NCI-H510A (cell line): ENCODE results near the gene SNX6.
"Not testable (repeated sequence)": the region's sequence is repeated elsewhere in the genome, so short reads cannot be mapped to it uniquely, and the experiment has no call there.

Experiments
- DNase-seq: peaks from one replicate; lab custom pipeline; 2025; lab: John Stamatoyannopoulos, UW

SNX6 gene

DNA sequence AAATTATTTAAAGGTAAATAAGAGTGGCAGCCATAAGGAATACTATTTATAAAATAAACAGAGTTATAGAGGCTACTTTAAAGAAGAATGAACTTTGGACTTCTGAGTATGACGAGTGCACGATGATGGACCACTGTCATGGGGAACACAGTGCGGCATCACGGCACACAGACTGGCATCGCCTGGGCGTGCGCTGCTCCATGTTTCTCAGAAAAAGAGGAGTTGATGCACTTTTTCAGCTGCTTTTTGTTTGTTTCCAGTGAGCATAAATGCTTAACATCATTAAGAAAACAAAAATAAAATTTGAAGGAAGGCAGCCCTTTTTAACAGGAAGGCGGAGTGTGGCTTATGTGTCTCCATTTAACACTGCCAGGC is 67.2 kb downstream of the SNX6 start:
- no peak for DNase-seq

DNA sequence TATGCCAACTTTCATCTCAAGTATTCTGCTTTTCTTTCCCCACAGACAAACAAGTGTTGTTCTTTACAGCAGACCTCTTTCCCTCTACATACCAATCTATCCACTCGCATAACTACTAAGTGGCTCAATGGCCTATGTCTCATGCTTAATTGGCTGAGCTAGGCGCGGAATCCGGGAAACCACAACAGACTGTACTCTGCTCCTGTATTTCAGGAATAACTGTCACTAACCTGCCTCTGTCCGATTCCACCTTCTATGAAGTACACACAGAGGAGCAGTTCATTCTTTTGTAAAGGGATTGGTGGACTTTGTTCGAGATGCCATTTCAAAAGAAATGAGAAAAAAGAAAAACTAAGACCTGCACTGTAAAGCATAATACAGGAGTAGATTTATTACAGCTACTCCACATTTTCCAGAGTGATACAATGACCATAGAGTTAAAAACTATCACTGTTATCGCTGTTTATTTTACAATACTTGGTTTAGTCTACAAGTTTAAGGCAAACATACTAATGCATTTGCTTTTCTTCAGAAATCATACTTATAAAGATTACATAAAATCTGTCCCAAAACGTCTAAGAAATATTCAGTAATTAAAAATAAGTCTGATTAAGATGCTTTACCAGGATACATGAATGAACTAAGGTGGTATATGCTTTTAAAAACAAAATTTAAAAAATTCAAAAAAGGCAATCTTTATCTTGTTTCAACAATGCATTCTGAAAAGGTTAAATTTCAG is 67.7 kb downstream of the SNX6 start:
- not testable (repeated sequence) for DNase-seq

DNA sequence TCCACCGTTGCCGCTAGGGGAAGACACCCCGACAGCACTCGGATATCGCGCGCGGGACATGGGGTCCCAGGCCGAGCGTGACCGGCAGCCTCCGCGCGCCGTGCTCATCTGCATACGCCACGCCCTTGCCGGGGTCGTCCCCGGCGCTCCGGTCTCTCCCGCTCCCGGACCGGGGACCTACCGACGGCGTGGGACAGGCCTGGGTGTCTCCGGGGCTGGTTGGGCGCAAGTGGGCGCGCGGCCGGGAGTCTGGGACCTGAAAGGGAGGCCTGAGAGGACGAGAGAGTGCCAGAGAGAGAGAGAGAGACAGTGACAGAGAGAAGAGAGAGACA is 73.5 kb downstream of the SNX6 start:
- not testable (repeated sequence) for DNase-seq

DNA sequence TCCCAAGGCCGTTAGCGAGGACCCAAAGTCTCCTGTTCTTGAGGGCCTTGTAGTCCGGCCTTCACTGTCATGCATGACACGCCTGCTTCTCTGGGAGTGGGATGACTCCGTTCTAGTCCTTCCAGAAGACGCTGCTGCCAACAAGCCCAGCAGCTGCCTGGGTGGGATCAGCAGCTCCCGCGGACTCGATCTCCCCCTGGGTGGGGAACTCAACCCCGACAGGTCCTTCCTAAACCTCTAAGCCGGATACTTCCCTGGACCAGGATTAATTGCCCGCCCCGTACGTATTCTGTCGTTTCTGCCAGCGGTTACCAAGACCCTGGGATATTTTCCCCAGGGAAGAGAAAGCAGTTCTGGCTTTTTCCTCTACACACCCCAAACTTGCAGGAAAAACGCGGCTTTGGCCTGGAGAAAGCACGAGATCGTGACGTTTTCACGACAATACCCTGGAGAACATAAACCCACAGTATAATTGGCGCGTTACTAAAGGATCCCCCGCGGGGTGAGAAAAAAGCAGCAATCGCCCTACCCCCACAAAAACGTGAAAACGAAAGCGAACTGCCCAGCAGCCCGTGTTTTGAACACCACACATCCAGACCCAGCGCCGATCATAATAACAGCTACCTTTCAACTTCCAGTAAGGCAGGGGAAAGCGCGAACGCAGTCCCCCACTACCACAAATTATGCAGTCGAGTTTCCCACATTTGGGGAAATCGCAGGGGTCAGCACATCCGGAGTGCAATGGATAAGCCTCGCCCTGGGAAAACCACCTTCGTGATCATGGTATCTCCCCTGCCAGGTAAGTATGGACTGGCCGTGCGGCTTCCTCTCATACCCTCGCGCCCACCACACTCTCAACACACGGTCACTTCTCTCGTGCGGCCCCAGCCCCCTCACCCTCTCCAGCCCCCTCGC is 74.1 kb downstream of the SNX6 start:
- not testable (repeated sequence) for DNase-seq

DNA sequence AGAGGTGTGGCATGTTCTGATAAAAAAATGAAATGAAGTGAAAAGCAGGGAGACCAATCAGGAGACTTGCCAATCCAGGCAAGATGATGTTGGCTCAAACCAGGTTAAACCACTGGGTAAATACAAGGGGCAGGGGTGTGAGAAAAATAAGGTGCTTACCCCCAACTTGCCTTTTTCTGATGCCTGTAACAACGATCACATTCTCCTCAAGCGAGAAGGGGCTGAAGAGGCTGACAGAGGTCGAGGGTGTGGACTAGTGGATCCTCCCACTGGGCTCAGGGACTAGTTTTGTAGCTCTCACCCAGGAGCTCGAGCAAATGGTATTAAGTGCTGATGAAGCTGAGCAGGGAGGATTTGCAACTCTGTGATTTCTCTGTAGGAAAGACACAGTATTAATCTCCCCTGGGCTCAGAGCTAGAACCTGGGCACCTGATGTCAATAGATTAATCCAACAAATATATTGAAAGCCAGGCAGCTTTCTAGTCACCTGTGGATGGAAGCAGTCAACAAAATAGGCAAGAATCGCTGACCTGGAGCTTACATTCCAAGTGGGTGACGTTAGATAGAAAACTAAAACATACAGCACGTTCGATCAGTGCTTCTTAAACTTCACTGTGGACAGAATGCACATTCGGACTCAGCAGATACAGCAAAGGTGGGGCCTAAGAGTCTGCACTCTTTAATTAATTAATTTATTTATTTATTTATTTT is 75.3 kb downstream of the SNX6 start:
- DNase-seq: no peak

DNA sequence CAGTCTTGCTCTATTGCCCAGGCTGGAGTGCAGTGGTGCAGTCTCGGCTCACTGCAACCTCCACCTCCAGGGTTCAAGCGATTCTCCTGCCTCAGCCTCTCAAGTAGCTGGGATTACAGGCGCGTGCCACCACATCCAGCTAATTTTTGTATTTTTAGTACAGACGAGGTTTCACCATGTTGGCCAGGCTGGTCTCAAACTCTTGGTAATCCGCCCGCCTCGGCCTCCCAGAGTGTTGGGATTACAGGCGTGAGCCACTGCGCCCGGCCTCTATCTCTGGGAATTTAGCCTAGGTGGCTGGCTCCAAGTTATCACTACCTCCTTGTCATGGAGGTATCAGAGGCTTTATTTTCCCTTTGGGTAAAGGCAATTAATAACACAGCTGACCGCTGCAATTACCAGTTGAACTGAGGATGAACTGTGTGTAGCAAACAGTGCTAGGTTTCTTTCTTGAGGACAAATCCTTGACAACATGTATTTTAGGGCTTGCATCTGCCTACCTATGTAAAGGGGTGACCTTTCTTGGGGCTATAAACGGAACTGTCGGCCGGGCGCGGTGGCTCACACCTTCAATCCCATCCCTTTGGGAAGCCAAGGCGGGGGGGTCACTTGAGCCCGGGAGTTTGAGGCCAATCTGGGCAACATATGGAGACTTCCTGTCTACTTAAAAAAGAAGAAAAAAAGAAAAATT is 80.5 kb downstream of the SNX6 start:
- not testable (repeated sequence) for DNase-seq

DNA sequence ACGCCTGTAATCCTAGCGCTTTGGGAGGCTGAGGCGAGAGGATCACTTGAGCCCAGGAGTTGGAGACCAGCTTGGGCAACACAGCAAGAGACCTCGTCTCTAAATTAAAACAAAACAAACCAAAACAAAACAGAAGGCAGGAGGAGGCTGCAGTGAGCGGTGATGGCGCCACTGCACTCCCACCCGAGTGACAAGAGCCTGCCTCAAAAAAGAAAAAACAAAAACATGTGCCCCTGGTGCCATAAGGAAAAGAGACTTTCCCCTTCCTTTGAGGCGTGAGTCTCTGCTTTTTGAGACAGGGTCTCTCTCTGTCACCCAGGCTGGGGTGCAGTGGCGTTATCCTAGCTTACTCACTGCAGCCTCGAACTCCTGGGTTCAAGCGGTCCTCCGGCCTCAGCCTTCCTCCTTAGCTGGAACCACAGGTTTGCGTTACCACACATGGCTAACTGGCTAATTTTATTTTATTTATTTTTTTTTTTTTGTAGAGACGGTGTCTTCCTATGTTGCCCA is 81.4 kb downstream of the SNX6 start:
- DNase-seq: no peak

DNA sequence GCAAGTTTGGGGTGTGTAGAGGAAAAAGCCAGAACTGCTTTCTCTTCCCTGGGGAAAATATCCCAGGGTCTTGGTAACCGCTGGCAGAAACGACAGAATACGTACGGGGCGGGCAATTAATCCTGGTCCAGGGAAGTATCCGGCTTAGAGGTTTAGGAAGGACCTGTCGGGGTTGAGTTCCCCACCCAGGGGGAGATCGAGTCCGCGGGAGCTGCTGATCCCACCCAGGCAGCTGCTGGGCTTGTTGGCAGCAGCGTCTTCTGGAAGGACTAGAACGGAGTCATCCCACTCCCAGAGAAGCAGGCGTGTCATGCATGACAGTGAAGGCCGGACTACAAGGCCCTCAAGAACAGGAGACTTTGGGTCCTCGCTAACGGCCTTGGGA is 82.8 kb downstream of the SNX6 start:
- not testable (repeated sequence) for DNase-seq

DNA sequence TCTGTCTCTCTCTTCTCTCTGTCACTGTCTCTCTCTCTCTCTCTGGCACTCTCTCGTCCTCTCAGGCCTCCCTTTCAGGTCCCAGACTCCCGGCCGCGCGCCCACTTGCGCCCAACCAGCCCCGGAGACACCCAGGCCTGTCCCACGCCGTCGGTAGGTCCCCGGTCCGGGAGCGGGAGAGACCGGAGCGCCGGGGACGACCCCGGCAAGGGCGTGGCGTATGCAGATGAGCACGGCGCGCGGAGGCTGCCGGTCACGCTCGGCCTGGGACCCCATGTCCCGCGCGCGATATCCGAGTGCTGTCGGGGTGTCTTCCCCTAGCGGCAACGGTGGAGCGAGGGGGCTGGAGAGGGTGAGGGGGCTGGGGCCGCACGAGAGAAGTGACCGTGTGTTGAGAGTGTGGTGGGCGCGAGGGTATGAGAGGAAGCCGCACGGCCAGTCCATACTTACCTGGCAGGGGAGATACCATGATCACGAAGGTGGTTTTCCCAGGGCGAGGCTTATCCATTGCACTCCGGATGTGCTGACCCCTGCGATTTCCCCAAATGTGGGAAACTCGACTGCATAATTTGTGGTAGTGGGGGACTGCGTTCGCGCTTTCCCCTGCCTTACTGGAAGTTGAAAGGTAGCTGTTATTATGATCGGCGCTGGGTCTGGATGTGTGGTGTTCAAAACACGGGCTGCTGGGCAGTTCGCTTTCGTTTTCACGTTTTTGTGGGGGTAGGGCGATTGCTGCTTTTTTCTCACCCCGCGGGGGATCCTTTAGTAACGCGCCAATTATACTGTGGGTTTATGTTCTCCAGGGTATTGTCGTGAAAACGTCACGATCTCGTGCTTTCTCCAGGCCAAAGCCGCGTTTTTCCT is 83.4 kb downstream of the SNX6 start:
- not testable (repeated sequence) for DNase-seq

DNA sequence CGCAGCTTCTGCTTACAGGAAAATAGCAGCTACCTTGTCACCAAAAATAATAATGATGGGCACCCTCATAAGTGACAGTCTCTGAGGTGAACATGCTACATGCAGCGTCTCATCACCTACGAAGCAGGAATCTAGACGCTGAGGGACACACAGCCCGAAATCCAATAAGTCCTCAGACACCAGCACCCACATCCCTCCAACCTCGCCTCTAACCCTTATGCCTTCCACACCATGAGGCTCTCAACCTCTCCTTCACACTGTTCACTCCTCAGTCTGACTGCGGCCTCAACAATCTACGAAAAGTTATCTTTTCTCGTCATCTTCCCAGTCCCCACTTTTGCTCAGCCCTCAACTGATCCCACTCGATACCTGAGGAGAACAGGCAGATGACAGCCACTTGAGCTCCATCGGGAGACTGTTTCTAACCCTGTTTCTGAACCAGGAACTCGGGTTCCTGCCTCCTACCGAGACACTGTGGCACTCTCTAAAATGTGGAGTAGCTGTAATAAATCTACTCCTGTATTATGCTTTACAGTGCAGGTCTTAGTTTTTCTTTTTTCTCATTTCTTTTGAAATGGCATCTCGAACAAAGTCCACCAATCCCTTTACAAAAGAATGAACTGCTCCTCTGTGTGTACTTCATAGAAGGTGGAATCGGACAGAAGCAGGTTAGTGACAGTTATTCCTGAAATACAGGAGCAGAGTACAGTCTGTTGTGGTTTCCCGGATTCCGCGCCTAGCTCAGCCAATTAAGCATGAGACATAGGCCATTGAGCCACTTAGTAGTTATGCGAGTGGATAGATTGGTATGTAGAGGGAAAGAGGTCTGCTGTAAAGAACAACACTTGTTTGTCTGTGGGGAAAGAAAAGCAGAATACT is 89.5 kb downstream of the SNX6 start:
- DNase-seq: not testable (repeated sequence)

DNA sequence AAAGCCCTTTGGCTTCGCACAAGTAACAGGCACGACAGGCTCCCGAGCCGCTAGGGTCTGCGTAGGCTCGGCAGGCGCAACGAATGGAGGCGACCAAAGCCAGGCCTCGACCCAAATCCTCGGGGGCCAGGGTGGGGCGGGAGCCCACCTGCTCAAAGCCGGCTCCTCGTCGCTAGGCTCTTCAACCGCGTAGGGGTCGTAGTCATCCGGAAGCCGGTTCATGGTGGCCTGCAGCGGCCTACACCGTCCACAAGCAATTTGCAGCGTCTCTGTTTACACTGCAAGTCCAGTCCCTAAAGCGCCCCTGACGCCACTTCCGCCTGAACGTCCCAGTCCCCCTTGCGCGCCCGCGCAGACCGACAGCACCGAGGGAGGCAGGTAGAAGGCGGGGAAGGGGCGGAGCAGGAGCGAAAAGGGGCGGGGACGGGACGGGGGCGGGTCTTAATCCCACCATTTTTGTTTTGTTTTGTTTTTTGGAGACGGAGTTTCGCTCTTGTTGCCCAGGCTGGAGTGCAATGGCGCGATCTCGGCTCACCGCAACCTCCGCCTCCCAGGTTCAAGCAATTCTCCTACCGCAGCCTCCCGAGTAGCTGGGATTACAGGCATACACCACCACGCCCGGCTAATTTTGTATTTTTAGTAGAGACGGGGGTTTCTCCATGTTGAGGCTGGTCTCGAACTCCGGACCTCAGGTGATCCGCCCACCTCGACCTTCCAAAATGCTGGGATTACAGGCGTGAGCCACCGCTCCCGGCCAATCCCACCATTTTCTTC is 90.4 kb downstream of the SNX6 start, which contains the start of gene EAPP:
Gene EAPP (minus strand): TSS at position 295 of the 774 bp plus-strand sequence. CDS start 73 bp downstream, at position 222.
- DNase-seq: no peak

DNA sequence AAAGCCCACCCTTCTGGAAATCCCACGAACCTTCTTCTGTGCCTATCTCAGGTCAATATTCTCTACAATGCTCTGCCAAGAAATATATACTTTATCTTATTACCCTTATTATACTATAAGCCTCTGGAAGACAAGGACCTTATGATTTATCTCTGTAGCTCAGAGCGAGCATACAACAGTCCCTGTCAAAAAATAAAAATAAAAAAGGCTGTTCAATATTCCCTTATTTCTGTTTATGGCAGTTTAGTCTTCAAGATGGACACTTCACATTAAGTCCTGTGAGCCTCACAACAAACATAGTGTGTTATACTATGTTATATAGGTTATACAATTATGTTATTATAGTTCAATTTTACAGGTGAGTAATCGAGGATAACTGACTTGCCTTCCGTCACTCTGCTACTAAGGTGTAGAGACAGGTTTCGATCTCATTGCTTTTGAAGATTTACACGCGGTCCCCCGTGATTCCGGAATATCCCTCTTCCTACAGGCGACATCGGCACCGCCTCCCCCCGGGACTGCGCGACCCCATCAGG is 91.0 kb downstream of the SNX6 start:
- DNase-seq: no peak

DNA sequence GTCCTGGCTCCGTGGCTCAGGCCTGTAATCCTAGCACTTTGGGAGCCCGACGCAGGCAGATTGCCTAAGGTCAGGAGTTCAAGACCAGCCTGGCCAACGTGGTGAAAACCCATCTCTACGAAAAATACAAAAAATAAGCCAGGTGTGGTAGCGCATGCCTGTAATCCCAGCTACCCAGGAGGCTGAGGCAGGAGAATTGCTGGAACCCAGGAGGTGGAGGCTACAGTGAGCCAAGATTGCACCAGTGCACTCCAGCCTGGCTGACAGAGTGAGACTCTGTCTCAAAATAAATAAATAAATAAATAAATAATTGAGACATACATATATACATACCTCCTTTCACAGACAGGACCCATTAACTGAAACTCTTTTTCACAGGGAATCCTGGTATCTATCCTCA is 91.9 kb downstream of the SNX6 start:
- not testable (repeated sequence) for DNase-seq

DNA sequence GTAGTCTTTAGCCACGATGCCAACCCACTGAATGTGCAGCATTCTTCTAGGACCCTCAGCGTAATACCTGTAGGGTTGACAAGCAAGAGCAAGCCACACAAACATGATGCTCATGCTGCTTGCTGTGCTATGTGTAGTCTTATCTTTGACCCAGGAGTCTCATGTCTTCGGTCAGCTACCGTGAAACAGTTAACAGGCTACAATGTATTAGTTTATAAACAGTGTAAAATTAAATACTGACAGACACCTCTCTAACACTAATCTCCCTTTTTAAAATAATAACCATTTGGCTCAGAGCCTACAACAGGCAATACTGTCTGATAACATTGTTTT is 92.3 kb downstream of the SNX6 start:
- DNase-seq: no peak

DNA sequence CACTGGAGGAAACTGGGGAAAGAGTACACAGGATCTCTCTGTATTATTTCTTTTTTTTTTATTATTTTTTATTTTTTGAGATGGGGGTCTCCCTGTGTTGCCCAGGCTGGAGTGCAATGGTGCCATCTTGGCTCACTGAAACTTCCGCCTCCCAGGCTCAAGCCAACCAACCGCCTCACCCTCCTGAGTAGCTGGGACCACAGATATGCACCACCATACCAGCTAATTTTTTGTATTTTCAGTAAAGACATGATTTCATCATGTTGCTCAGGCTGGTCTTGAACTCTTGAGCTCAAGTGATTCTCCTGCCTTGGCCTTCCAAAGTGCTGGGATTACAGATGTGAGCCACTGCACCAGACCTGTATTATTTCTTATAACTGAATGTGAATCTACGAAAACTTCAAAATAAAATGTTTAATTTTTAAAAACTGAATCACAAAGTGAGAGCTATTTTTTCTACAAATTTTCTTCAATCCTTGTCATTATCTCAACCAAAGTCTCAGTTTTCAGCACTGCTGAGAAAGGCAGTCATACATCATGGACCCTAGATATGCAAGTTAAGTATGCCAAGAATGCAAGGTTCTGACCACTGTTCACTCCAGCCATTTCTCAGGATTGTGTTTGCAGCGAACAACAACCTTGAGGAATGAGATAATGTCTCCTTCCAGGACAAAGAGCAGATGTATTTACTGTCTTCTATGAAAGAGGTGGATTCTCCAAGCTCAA is 92.8 kb downstream of the SNX6 start:
- DNase-seq: no peak

DNA sequence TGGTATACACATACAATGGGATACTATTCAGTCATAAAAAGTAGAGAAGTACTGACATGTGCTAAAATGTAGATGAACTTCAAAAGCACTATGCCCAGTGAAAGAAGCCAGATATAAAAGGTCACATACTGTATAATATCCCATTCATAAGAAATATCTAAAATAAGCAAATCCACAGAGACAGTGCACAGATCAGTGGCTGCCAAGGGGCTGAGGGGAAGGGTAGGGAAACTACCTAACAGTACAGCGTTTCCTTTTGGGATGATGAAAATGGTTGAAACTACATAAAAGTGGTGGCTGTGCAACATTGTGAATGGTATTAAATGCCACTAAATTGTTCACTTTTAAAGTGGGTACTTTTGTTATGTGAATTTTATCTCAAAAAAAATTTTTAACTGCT is 102.4 kb downstream of the SNX6 start:
- no peak for DNase-seq

DNA sequence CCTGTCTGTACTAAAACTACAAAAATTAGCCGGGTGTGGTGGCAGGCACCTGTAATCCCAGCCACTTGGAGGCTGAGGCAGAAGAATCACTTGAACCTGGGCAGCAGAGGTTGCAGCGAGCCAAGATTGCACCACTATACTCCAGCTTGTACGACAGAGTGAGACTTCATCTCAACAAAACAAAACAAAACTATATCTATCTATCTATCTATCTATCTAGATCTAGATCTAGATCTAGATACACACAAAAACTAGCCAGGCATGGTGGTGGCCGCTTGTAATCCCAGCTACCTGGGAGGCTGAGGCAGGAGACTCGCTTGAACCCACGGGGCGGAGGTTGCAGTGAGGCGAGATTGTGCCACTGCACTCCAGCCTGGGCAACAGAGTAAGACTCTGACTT is 105.7 kb downstream of the SNX6 start:
- not testable (repeated sequence) for DNase-seq

DNA sequence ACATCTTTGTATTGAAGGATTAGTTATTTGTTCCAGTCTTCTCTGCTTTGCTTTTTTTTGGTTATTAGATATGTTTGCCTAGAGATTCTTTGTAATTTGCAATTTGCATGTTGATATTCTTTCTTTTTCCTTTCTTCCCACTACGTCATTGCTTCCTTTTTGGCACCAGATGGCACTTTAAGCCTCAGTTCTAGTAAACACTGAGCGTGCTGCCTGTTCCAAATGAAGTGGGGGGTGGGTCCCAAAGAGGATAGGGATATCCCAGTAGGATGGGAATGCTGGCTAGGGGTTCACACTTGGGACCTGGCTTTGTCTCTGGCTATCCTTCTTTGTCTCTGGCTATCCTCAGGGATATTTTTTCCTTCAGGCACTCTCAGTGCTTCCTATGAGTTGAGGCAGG is 107.5 kb downstream of the SNX6 start:
- DNase-seq: no peak
